Activated naive CD4-positive, alpha-beta T cell treated with anti-CD3 and anti-CD28 coated beads, Interleukin-2, amount 50 U/mL, for 16 hours (primary cell): ENCODE results near the gene CRABP1.

Experiments used
- DNase-seq: peaks from one replicate; pipeline ENCODE4 v3.0.0-alpha.2; 2020

CRABP1 gene

GRCh38 chr15:78340231-78341056 is at the start of gene CRABP1:
Gene CRABP1, plus strand, starts transcription at chr15:78340353. Its CDS starts 76 bp downstream, at chr15:78340429.
- DNase-seq: no peak

GRCh38 chr15:78291052-78291451 is 49.1 kb upstream of the CRABP1 start:
- DNase-seq: no peak

DNA sequence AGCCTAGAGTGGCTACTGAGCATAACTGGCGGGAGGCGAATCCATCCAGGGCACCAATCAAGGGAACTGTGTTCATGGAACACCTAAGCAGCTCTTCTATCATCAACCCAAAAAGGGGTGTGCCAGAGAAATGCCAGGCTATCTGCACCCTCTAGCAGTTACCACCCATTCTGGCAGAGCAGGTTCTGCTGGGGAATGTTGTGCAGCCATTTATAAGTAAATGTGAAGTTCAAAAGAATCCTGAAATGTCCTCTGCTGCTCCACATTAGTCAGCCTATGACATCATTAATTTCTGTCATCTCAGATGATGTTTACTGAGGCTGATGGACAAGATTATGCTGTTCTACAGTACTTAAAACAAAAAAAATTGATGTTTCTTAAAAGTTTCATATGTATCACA is 48.5 kb upstream of the CRABP1 start:
- DNase-seq: no peak

DNA sequence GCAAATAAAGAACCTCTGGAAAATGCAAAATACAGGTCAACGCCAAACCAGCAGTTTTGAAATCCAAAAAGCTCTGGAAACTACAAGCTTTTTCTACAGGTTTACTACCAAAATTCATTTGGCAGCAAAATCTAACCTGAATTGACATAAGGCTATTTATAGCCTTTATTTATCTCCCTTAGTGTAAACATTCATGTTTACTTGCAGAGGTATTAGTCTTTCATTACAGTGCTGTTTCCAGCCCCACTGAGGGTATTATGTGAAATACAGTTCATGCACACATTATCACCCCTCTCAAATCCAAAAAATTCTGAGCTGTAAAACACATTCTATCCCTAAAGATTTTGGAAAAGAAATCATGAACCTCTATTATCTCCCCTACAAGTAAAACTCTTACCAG is 47.9 kb upstream of the CRABP1 start:
- DNase-seq: no peak

DNA sequence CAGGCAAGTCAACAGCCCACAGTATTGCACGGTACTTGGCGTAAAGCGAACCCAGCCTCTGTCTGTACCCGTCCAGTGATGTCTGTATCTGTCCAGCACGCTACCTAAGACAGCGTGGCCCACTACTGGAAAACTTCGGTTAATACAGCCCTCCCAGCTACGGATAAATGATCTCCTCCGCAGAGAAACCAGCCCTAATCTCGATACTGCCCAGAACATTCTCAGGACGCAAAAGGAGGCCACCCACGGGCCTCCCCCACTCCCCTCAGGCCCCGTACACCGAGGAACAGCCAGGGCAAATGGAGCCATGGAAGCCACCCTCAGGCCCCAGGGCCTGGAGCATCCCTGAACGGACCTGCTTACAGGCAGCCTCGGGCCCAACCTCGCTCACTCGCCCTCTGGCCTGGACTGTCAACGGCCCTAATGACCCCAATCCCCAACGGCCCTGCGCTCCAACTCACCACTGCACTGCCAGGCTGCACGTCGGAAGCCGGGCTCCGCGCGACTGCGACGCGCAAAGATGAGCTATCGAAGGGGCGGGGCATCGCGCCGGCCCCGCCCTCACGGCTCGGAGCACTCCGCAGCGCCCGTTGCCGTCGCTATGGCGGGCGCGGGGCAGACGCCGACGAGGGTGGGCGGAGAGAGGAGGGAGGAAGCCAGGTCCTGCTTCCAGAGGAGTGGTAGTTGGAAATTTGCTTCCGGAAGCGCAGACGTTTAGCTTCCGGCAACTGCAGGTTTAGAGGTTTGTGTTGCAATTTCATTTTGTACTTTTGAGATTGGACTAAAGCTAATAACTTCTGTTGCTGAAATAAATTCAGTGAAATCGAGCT is 40.8 kb upstream of the CRABP1 start, which contains the start of gene SKIC8:
Gene SKIC8, minus strand, starts transcription at position 509 of the 830 bp plus-strand sequence. CDS start 3,923 bp downstream, outside the sequence.
- DNase-seq: peak; percentile 92

DNA sequence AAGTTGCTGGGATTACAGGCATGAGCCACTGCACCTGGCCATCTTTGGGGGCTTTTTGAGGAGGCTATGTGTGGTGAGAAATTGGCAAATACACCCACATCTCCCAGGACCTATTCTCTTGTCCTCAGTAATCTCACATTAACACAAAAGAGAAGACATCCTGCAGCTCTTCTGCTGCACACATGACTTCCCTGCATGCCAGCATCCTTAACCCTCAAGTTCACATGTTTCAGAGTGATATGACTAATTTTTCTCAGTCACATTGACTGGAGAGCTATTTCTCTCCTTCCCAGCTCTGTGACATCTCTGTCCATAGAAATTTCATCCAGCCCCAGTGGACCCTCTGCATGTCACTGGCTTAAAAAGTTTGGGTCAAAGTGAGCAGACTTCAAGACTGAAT is 38.8 kb upstream of the CRABP1 start:
- no peak for DNase-seq

- DNase-seq: no peak
Observed at GRCh38 chr15:78301828-78302227, 38.3 kb upstream of the CRABP1 start.

- DNase-seq: no peak
Observed at GRCh38 chr15:78302579-78303312, 37.4 kb upstream of the CRABP1 start.

GRCh38 chr15:78304216-78305066 is 35.7 kb upstream of the CRABP1 start:
- DNase-seq: no peak

GRCh38 chr15:78306176-78306774 is 33.9 kb upstream of the CRABP1 start:
- no peak for DNase-seq

DNA sequence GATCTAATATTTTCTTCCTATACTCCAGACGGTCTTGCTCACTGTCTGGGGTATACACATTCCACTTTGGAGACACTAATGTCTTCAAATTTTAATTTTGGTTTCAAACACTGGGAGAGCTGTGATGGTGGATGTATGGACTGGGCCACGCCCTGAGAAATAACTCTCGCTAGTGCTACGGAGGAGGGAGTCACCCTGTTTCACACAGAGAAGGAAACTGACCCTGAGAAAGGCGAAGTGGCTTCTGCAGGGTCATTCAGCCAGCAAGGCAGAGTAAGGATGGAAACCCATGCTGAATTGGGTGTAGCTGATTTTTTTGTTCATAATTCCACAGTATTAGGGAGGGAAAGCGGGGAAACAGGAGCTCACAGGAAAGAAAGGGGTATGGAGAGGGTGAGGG is 32.2 kb upstream of the CRABP1 start:
- DNase-seq: no peak

DNA sequence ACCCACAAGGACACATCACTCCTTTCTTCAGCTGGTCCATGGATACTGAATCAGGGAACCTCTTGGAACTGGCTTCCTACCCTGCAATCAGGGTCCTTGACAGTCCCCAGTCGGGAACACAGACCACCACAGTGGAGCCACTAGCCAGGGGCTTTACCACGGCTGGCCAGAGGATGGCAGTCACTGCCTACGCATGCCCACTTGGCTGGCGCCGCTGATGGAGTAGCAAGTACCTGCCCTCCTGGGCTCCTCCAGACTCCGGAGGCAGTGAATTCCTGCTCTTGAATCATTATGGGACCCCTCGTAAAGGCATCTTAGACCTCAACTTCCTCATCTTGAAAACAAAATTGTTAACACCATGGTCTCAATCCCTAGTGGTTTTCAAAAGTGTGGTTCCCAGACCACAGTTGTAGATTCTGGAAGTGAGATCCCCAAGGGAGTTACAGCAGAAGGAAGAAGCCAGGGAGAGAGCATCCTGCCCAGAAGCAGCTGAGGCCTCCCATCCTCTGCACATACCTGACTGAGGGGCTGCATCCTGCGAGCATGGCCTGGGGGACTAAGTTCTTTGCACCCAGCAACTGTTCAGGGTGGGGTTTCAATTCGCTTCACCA is 31.6 kb upstream of the CRABP1 start:
- peak; percentile 41 for DNase-seq

GRCh38 chr15:78311292-78311691 is 28.9 kb upstream of the CRABP1 start:
- DNase-seq: no peak

DNA sequence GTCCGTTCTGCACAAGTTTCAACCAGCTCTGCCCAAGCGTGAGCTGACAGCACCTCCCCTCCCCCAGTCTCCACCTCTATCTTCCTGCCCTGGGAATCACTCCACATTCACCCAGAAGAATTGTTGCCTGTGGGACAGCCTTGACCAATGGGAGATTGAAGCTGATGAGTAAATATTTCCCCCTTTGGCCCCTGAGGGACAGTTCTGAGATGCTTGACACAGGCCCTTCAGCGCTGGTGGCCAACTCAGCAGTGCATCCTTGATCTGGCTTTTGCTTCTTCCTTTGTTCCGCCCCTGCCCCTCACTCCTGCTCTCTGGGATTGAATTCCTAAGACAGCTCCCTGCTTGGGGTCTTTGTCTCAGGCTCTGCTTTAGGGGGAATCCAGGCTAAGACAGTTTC is 27.6 kb upstream of the CRABP1 start:
- no peak for DNase-seq

- DNase-seq: no peak
Observed at GRCh38 chr15:78312957-78313356, 27.2 kb upstream of the CRABP1 start.

GRCh38 chr15:78313383-78313782 is 26.8 kb upstream of the CRABP1 start:
- DNase-seq: no peak

DNA sequence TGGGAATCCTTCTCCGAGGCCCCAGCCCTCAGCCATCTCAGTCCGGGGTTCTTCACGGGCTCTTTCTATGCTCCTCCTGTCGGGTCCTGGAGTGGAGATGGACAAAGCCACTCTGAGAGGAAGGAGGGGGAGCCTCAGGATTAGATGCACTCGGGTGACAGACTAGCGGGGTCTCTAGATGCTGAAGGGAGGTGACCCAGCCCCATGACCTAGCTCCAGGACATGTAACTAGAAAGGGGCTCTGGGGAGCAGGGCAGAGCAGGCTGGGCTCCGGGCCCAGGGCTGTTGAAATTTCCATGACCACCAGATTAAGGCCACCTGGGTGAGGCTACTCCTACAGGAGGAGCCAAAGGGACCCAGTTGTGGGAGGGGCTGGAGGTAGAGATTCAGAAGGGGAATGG is 26.0 kb upstream of the CRABP1 start:
- DNase-seq: no peak

DNA sequence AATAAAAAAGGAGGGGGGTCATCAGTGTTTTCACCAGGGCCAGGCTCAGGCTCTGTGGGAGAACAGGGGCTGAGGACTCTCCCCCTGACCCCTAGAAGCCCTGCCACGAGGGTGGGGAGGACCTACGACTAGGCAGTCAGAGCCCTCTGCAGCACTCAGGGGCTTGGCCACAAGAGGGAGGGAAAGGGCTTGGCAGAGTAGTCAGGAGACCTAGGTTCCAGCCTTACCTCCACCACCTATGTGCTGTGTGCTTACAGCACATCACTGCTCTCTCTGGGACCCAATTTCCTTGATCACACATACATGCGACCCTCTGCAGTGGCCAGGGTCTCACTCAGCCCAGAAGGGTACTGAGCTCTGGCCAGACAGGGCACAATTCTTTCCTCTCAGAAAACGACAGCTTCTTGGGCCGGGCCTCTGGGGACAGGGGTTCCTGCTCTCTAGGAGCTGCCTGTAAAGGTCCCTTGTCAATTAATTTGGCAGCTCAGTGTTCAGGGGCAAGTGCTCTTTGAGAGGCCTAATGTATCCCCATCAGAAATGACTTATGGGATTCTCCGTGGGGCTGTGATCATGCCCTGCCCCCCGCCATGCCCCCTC is 24.4 kb upstream of the CRABP1 start:
- no peak for DNase-seq

DNA sequence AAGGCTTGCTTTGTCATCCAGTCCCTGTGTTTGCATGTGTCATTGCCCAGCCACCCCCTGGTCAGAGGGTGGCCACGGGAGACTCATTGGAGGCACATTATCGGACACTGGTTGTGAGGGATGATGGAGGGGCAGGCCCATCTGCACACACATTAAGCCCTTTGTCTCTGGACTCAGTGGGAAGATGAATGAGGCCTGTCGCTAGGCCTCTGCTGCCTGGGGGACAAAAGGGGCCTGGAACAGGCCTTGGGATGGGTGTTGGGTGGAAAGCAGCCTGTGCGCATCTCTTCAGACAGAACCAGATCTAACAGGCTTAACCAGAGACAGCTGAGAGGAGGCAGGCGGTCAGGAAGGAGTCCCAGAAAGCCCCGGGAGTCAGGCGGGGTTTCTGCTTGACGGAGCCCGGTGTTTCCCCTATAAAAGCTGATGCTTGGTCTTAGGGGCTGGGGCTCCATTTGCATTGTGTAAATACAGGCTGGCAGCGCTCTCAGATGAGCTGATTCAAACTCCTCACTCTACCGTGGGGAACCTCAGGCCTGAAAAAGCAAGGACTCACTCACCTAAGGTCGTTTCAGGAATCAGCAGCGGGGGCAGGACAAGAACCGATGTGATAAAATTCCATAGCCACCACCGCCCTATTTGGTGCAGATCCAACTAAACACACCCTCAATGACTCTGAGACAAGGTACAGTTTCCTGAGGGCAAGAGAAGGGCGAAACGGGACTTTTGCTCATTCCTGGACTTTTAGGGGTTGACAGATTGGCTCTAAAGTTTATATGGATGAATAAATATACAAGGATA is 23.7 kb upstream of the CRABP1 start:
- no peak for DNase-seq
